ENCODE measurements around the gene EHD1. TPM values are rescaled to one million over a fixed set of nuclear protein-coding genes. Genes with fewer than 3 reads are reported as not detected.
A peak's percentile ranks its signal among the peaks of the same experiment; 100 is the strongest.

The EHD1 gene
- total RNA-seq, 4 donors from 2014 or later: 66.4 to 226 (median 94.8) TPM

- no peak for DNase-seq (ENCODE audit: low spot score)
- no peak for TF ChIP-seq CTCF (IDR thresholded peaks at IDR 0.05)
- no peak for ATAC-seq (ENCODE audit: low FRiP score)
Measured at GRCh38 chr11:64857485-64857884, 20.9 kb downstream of the EHD1 start.

DNA sequence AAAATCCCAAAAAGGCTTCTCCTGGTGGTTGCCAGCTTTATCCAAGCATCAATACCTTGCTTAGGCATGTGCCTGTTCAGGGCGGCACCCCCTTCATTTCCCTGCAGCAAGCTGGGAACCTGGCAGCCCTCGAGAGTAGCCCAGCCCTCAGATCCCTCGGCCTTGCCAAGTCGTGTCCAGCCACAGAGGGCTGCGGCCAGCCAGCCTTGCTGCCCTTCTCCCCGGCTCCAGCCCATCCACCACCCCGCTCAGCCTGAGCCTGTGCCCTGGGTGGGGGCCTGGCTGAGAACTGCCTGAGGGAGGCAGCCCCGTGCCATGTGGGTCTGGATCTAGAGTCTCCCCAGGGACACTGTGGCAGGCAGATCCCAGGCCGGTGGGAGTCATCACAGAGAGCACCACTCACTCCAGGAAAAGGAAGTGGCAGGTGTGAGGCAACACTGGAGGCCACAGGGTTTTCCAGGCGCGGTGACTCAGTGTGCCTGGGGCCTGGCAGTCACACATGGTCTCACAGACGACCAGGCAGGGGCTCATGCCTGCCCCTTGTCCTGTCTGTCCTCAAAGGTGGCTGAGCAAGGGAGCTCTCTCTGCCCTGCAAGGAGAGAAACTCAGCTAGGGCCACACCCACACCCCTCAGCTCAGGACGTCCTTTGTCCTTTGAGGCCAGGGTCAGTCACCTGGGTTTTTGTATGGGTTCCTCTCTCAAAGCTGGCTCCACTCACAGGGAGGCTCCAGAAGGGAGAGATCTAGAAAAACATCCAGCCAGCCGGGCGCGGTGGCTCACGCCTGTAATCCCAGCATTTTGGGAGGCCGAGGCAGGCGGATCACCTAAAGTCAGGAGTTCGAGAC lies 21.8 kb downstream of the EHD1 start:
- peak; percentile 65 for ATAC-seq (ENCODE audit: low FRiP score)

DNA sequence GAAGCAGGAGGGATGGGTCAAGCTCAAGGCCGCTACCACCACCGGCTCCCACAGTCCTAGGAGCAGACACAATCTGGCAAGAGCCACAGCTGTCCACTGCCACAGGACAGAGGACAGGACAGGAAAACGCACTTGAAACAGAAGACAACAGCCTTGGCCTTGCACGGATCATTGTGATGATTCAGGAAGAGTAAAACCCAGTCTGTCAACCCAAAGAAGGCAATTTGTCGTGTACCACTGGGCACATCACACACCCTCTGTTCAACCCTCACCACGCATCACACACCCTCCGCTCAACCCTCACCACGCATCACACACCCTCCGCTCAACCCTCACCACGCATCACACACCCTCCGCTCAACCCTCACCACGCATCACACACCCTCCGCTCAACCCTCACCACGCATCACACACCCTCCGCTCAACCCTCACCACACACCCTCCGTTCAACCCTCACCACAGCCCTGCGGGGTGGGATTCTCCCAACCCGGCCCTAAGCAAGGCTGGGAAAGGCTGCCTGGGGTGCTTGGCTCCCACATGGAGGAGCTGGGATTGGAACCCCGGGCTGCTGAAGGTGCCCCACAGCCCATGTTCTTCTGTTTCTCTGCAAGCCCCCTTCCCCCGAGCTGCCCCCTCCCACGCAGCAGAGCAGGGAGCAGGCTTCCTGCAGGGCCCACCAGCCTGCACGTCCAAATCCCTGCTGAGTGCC lies 22.7 kb downstream of the EHD1 start:
- no peak for TF ChIP-seq CTCF (IDR thresholded peaks at IDR 0.05)
- ATAC-seq (ENCODE audit: low FRiP score) (no peak), DNase-seq (ENCODE audit: low spot score) (no peak)

More for the DNA sequence above, 21.8 kb downstream of the EHD1 start:
- TF ChIP-seq CTCF (IDR thresholded peaks at IDR 0.05): no peak
- DNase-seq (ENCODE audit: low spot score): peak; percentile 68

GRCh38 chr11:64854534-64855502 lies 23.6 kb downstream of the EHD1 start:
- TF ChIP-seq CTCF (IDR thresholded peaks at IDR 0.05): no peak
- ATAC-seq (ENCODE audit: low FRiP score) (peak; percentile 80), DNase-seq (ENCODE audit: low spot score) (peak; percentile 85)

DNA sequence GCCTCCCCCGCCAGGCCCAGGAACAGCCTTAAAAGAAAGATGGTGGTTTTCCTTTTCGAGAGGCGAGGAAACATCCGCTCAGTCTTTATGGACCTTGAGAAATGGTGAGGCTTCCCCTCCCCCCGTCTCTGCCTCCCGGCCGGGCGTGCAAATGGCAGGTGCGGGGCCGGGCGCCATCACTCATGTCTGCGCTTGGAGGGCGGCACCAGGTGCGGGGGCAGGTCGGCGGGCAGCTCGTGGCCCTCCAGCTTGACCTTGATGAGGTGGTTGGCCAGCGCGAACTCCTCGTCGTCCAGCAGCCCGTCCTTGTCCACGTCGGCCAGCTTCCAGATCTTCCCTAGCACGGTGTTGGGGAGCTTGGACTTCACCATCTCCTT lies 24.3 kb downstream of the EHD1 start:
- TF ChIP-seq CTCF (IDR thresholded peaks at IDR 0.05): no peak
- ATAC-seq (ENCODE audit: low FRiP score) (no peak), DNase-seq (ENCODE audit: low spot score) (no peak)

DNA sequence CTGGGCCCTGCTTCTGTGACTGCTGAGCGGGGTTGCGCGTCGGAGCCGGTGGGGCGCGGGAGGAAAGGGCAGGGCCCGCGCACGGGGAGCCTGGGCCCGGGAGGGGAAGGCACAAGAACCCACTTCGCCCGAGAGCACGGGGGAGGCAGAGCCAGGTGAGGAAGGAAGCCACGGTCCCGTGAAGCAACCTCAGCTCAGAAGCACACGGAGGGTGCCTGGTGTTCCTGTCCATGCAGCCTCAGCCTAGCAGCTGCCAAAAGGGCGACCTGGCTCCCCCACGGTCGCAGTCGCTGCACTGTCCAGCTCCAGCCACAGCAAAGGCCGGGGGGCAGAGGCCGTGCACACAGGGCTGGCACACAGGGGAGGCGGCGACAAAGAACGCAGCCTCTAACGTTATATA lies 24.7 kb downstream of the EHD1 start:
- DNase-seq (ENCODE audit: low spot score) (no peak), ATAC-seq (ENCODE audit: low FRiP score) (no peak)
- TF ChIP-seq CTCF (IDR thresholded peaks at IDR 0.05): no peak

Measured in omental fat pad (tissue), 4 donors.